GM12865 (cell line): Measurements from ENCODE around the gene METRNL.

Experiments
- DNase-seq: peaks from one replicate; pipeline ENCODE4 v3.0.0; 2010; ENCODE audit warnings: low read depth
- H3K4me3 ChIP-seq: 2 replicates; pipeline ENCODE4 v1.5.1; 2011; ENCODE audit warnings: mild to moderate bottlenecking, low read depth, low read length, control low read depth
- TF ChIP-seq, protein P1 (sequence below): IDR thresholded peaks from 2 replicates; pipeline ENCODE4 v1.5.1; 2011; ENCODE audit warnings: low read length, control low read depth, low read depth, inconsistent platforms; ENCODE audit not compliant: insufficient read depth; ENCODE audit errors: missing control alignments

Gene METRNL

DNA sequence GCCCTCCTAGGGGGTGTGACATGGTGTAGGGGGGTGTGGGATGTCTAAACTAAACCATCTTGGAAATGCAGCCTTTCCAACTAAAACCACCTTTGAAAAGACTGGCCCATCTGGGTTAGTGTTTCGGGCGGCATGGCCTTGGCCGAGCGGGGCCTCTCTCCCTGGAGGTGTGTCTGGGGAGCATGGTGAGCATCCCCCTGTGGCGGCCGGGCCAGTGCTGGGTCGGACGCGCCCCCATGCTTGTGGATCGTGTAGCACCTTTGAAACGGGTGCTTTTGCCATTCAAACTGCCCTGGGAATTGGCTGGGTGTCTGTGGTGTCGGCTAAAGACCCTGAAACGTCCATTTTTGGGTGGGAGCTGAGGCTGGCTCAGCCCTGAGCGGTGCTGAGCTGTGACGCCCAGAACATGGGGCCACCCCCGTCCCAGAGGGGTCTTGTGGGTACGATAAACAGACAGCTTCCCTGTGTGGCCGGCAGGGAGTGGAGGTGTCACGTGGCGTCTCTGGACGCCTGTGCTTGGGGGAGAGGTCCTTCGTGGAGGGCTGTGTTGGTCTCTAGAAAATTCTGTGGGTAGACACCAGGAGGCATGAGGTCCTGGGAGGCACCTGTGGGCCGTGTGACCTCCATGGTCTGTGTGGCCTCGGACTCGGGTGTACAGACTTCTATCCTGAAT lies 6.3 kb downstream of the METRNL start:
- DNase-seq = no peak
- no peak overlapping the region for H3K4me3 ChIP-seq
- TF ChIP-seq, protein P1, sequence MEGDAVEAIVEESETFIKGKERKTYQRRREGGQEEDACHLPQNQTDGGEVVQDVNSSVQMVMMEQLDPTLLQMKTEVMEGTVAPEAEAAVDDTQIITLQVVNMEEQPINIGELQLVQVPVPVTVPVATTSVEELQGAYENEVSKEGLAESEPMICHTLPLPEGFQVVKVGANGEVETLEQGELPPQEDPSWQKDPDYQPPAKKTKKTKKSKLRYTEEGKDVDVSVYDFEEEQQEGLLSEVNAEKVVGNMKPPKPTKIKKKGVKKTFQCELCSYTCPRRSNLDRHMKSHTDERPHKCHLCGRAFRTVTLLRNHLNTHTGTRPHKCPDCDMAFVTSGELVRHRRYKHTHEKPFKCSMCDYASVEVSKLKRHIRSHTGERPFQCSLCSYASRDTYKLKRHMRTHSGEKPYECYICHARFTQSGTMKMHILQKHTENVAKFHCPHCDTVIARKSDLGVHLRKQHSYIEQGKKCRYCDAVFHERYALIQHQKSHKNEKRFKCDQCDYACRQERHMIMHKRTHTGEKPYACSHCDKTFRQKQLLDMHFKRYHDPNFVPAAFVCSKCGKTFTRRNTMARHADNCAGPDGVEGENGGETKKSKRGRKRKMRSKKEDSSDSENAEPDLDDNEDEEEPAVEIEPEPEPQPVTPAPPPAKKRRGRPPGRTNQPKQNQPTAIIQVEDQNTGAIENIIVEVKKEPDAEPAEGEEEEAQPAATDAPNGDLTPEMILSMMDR = no peak

DNA sequence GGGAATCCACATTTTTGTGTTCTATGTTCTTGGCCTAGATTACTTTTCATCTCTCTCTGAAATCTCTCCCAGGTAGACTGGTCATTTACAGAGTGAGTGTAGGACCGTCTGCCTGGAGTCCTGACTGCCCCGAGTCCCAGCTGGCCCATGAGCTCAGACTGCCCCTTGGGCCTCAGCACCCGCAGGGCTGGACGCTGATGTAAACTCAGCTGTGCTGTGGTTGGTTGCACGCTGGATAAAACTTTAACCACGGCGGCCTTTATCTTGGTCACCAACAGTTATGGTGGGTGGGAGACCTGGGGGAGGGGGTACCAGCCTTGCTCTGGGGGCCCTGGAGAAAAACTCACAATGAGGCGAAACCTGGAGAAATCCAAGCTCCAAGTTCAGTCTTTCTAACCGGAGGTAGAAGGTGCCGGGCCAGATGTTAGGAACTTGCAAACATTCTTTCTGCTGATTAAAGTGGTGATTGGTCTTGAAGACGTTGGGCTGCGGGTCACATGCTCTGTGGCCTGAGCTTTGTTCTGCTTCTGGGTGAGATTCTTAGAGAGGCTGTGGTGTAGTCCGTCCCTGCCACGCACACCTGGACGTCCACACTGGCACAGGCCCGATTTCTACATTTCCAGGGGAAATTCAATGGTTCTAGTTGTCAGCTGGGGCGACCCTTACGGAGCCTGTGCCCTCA lies 6.9 kb downstream of the METRNL start:
- H3K4me3 ChIP-seq = no peak overlapping the region
- DNase-seq = no peak
- TF ChIP-seq, protein P1 = no peak

DNA sequence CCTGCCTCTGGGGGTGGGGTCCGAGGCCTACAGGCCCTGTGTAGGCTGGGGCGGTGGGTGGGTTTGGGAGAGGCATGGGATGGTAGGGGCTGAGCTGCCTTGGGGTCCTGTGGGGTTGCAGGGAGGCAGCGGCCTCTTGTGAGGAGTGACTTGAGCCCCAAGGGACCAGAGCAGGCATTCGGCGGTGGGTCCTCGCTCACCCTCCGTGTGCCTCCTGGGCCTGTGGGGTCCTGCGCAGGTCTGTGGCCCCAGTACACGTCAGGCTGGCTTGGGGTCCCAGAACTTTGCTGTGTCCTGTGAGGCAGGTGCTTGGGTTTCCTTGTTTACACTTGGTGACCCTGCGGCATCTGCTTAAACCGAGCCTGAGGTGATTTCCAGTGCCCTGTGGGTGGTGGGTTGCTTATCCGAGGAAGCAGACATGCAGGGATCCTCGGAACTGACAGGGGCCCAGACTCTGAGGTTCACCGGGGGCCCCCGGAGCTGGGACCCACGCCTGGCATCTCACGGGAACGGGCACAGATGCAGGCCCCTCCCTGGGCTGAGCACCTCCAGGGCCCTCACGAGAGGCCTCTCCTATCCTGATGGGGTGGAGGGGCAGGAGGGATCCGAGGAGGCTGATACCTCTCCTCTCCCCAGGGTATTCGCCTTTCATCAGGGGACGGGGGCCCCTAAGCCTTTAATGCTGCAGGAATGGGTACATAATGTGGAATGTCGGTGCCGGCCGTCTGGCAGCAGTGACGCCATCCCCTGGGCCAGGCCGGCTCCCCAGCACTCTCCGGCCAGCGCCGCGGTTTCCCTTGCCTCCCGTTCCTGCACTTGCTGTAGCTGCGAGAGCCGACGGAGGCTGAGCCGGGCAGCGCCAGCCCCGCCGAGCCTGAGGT lies 7.7 kb downstream of the METRNL start:
- H3K4me3 ChIP-seq = no peak overlapping the region
- no peak for DNase-seq
- TF ChIP-seq, protein P1 = no peak

DNA sequence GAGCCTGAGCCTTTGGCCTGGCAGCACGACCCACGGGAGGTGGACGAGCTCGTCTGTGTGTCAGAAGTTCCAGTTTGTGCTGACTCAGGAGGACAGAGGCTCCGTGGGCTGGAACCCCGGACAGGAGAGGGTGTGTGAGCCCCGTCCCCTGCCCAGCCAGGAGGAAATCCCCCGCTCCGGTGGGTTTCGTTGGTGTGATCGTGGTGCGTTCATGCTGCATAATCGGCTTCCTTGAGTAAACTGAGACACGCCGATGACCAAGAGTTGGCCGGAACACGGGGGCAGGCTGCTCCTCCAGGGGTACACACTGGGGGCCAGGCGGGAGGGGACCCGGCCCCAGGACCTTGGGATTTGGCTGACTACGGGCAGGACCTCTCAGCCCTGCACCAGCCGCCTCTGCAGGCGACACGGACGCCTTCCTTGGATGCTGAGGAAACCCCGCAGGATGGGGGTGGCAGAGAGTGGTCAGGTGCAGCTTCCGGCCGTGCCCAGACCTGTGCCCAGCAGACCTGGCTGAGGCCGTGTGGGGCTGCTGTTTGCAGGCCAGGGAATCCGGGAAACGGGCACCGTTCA lies 8.5 kb downstream of the METRNL start:
- H3K4me3 ChIP-seq = no peak overlapping the region
- DNase-seq = no peak
- TF ChIP-seq, protein P1 = no peak

DNA sequence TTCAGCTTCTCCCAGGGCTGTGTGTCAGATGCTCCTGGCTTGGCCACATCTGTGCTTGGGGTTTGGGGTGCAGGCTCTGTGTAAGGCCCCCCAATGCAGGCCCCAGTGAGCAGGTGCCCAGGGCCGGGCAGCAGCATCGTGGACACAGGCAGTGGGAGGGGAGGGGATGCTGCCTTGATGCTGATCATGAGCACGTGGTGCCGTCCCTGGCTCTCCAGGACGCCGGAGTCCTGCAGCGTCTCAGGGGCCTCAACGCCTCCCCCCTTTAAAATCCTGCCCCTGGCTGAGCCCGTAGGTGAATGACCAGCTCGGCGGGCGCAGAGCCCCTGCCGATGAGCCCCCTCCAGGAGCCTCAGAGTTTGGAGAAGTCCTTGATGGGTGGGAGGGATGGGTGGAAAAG lies 9.0 kb downstream of the METRNL start:
- DNase-seq = no peak
- TF ChIP-seq, protein P1 = no peak
- no peak overlapping the region for H3K4me3 ChIP-seq

DNA sequence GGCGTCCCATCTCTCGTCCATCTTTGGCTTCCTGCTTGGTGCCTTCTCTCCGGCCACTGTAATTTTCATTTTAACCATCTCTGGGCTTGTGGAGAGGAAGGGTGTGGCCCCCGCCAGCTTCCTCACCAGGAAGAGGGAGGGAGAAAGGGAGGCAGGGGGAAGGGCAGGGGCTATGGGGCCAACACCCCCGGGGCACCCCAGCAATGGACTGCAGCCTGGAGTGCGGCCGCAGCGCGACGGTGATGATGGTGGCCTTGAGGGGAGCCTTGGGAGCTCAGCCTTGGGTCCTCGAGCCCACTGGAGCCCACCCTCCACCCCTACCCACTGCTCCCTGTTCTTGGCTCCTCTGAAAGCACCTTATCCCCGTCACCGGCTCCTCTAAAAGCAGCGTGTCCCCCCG lies 9.5 kb downstream of the METRNL start:
- no peak overlapping the region for H3K4me3 ChIP-seq
- no peak for DNase-seq
- TF ChIP-seq, protein P1 = no peak
